ENCODE data around the gene AJM1. TPM values are rescaled to one million over a fixed set of nuclear protein-coding genes. Genes with fewer than 3 reads are reported as not detected.
"Not testable (repeated sequence)": the region's sequence is repeated elsewhere in the genome, so short reads cannot be mapped to it uniquely, and the experiment has no call there.

Gene AJM1
- total RNA-seq (2014; rRNA removed; shearing (Covaris generic)), result 0.35 and 0.77 TPM in 2 replicates

DNA sequence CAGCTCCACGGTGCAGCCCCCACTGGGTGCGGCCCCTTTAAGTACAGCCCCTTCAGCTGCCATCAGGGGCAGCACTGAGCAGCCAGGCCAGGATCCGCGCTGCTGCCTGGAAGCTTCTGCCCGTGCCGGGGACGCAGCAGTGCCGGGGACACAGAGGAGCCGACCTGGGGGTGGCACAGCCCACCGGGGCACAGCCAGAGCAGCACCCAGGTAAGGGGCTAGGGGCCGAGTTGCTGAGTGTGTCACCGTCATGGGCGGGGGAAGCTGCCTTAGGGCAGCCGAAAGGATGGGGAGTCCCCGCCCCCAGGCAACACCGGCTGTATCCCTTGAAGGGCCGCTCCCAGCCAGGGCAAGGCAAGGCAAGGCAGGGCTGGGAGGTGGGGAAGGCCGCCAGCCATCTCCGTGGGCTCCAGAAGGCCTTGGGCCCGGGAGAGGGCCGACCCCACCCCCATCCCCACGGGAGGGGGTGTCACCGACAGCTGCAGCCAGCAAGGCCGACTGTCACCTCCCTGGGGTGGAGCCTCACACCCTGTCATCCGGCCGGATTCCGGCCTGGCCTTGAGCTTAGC is at the start of gene AJM1:
Gene AJM1, plus strand, starts transcription at position 99 of the 569 bp plus-strand sequence. CDS start 1,937 bp downstream, outside the sequence.
- H3K4me1 ChIP-seq, result peaks cover 24% of the 10 kb centered on the region
- not testable (repeated sequence) for H3K36me3 ChIP-seq; H3K27ac ChIP-seq; H3K27me3 ChIP-seq; H3K9me3 ChIP-seq (replicated peaks)
- H3K4me3 ChIP-seq, result peak within 1 kb of the TSS; percentile 54
- DNase-seq, result peak; percentile 85 to 91

DNA sequence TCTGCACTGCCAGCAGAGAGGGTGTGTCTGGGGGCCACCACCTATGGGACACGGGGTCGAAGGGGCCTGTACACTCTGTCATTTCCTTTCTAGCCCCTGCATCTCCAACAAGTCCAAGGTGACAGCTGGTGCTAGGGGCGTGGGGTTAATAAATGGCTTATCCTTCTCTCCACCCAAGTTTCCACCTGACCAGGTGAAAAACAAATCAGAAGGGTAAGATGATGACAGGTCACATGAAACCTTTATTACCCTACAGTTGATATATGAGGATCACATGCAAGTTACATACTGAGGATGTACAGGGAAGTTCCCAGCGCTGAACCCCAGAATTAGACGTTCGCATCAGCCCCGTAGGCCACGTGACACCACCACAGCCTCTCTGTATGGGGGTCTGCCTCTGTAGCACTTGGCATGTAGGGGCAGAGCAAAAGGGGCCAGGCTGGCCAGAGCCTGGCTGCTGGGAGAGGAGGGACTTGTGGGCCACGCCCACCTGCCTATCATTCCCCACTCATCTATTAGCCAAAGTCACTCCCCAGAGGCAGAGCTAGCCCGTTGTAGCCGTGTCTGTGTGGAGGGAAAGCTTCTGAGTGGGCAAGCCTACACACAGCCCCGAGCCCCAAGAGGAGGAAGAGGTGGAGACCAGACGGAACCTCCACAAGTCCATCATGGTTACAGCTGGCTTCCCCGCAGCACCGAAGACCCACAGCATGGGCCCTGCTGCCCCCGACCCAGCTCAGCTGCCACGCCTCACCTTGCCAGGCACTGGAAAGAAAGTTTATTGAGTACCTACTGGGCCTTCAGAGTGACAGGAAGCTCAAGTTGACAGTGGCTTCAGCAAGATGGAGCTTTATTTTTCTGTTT is 49.0 kb upstream of the AJM1 start:
- H3K27me3 ChIP-seq, result no peaks in the 10 kb centered on the region; the same call in 1 of the 2 replicates
- no peaks in the 10 kb centered on the region for H3K9me3 ChIP-seq (replicated peaks)
- peaks cover 39% of the 10 kb centered on the region for H3K4me1 ChIP-seq
- H3K27ac ChIP-seq, result no peak overlapping the region
- DNase-seq, result no peak
- H3K4me3 ChIP-seq, result no peak overlapping the region
- H3K36me3 ChIP-seq, result no peaks in the 10 kb centered on the region

DNA sequence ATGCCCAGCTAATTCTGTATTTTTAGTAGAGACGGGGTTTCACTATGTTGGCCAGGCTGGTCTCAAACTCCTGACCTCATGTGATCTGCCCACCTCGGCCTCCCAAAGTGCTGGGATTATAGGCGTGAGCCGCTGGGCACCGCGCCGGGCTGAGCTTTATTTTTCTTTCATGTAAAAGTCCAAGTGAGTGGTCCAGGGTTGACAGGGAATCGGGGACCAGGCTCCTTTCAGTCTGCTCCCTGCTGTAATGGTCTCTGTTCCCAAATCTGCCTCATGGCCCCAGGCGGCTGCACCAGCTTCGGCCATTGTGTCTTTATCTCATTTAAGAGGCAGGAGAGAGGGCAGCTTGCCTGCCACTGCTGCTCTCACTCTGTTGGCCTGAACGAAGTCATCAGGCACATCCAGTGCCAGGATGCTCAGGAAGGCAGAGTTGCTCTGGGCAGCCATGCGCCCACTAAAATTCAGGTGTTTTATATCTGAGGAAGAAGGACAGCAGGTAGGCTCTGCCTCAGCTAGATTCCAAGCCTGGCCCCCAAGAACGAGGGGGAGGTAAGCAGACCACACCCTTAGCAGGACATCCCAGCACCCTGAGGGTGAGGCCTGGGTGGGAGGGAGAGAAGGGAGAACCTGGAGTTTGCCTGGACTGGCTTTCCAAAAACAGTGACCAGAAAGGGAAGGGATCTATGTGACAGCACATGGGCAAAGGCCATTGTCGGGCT is 47.8 kb upstream of the AJM1 start:
- Histone ChIP-seq H3K27me3 (peaks cover 9% of the 10 kb centered on the region), H3K4me3 (no peak overlapping the region), H3K36me3 (no peaks in the 10 kb centered on the region), H3K4me1 (peaks cover 33% of the 10 kb centered on the region), H3K9me3 (replicated peaks) (no peaks in the 10 kb centered on the region), H3K27ac (no peak overlapping the region)
- DNase-seq, result no peak

DNA sequence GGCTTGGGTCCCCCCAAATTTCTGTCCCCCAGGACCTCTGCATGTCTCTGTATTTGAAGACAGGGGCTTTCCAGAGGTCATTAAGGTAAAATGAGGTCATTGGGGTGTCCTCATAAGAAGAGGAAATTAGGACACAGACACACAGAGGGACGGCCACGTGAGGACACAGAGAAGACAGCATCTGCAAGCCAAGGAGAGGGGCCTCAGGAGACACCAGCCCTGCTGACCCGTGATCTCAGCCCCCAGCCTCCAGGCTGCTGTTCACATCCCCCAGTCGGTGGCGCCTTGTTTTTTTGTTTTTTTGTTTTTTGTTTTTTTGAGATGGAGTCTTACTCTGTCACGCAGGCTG is 47.3 kb upstream of the AJM1 start:
- Histone ChIP-seq H3K4me3 (no peak overlapping the region), H3K4me1 (peaks cover 32% of the 10 kb centered on the region), H3K36me3 (no peaks in the 10 kb centered on the region), H3K9me3 (replicated peaks) (no peaks in the 10 kb centered on the region), H3K27me3 (peaks cover 12% of the 10 kb centered on the region), H3K27ac (no peak overlapping the region)
- DNase-seq, result no peak

- peaks cover 15% of the 10 kb centered on the region for H3K27me3 ChIP-seq
- no peaks in the 10 kb centered on the region for H3K9me3 ChIP-seq (replicated peaks)
These were observed 46.0 kb upstream of the AJM1 start, which contains the start of gene CCDC183 for GRCh38 chr9:136796238-136796774. TSS of gene CCDC183 (plus strand) at chr9:136796338. CDS start at chr9:136796398, 60 bp downstream.

DNA sequence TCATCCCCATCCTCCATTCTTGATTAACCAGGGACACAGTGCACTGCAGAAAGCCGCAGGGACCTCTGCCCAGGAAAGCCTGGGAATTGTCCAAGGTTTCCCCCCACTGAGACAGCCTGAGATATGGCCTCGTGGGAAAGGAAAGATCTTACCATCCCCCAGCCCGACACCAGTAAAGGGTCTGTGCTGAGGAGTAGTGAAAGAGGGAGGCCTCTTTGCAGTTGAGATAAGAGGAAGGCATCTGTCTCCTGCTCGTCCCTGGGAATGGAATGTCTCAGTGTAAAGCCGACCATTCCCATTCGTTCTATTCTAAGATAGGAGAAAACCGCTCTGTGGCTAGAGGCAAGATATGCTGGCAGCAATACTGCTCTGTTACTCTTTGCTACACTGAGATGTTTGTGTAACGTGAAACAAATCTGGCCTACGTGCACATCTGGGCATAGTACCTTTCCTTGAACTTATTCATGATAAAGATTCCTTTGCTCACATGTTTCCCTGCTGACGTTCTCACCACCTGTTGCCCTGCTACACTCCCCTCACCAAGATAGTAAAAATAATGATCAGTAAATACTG is 45.4 kb upstream of the AJM1 start:
- Histone ChIP-seq H3K27me3 (peaks cover 16% of the 10 kb centered on the region), H3K4me1 (peaks cover 34% of the 10 kb centered on the region)
- peak in 1 of 2 experiments; percentile 35 for DNase-seq
- H3K27ac ChIP-seq; H3K4me3 ChIP-seq; H3K36me3 ChIP-seq; H3K9me3 ChIP-seq (replicated peaks): not testable (repeated sequence)

More at GRCh38 chr9:136796238-136796774, 46.0 kb upstream of the AJM1 start, which contains the start of gene CCDC183:
- Histone ChIP-seq H3K4me1 (peaks cover 34% of the 10 kb centered on the region), H3K36me3 (no peaks in the 10 kb centered on the region), H3K4me3 (no peak within 1 kb of the TSS), H3K27ac (no peak within 1 kb of the TSS)
- no peak for DNase-seq

- no peaks in the 10 kb centered on the region for H3K9me3 ChIP-seq (replicated peaks)
- H3K27me3 ChIP-seq, result peaks cover 21% of the 10 kb centered on the region
- no peaks in the 10 kb centered on the region for H3K36me3 ChIP-seq
- H3K27ac ChIP-seq, result no peak overlapping the region
- H3K4me1 ChIP-seq, result peaks cover 34% of the 10 kb centered on the region
- DNase-seq, result no peak
- H3K4me3 ChIP-seq, result no peak overlapping the region
These were observed 43.6 kb upstream of the AJM1 start for GRCh38 chr9:136798708-136799078.

GRCh38 chr9:136799079-136799853 is 43.0 kb upstream of the AJM1 start:
- no peak for DNase-seq

GRCh38 chr9:136799854-136800657 is 42.2 kb upstream of the AJM1 start:
- Histone ChIP-seq H3K4me1 (peaks cover 34% of the 10 kb centered on the region), H3K9me3 (replicated peaks) (no peaks in the 10 kb centered on the region), H3K27ac (no peak overlapping the region), H3K4me3 (peak overlapping the region; percentile 43), H3K36me3 (no peaks in the 10 kb centered on the region), H3K27me3 (peaks cover 21% of the 10 kb centered on the region)
- DNase-seq, result peak; percentile 82 to 88

More at GRCh38 chr9:136799079-136799853, 43.0 kb upstream of the AJM1 start:
- Histone ChIP-seq H3K9me3 (replicated peaks) (no peaks in the 10 kb centered on the region), H3K4me3 (no peak overlapping the region), H3K27me3 (peaks cover 21% of the 10 kb centered on the region), H3K4me1 (peaks cover 34% of the 10 kb centered on the region), H3K27ac (no peak overlapping the region), H3K36me3 (no peaks in the 10 kb centered on the region)

GRCh38 chr9:136802321-136802720 is 40.0 kb upstream of the AJM1 start:
- H3K36me3 ChIP-seq, result no peaks in the 10 kb centered on the region
- H3K4me3 ChIP-seq, result no peak overlapping the region
- H3K4me1 ChIP-seq, result peaks cover 15% of the 10 kb centered on the region
- H3K9me3 ChIP-seq (replicated peaks), result no peaks in the 10 kb centered on the region
- H3K27ac ChIP-seq, result no peak overlapping the region
- peaks cover 21% of the 10 kb centered on the region for H3K27me3 ChIP-seq
- no peak for DNase-seq

- Histone ChIP-seq H3K27me3 (peaks cover 21% of the 10 kb centered on the region), H3K4me1 (peaks cover 10% of the 10 kb centered on the region)
- H3K4me3 ChIP-seq; H3K27ac ChIP-seq; H3K9me3 ChIP-seq (replicated peaks); DNase-seq; H3K36me3 ChIP-seq: not testable (repeated sequence)
These were observed 39.2 kb upstream of the AJM1 start for GRCh38 chr9:136803009-136803550.

DNA sequence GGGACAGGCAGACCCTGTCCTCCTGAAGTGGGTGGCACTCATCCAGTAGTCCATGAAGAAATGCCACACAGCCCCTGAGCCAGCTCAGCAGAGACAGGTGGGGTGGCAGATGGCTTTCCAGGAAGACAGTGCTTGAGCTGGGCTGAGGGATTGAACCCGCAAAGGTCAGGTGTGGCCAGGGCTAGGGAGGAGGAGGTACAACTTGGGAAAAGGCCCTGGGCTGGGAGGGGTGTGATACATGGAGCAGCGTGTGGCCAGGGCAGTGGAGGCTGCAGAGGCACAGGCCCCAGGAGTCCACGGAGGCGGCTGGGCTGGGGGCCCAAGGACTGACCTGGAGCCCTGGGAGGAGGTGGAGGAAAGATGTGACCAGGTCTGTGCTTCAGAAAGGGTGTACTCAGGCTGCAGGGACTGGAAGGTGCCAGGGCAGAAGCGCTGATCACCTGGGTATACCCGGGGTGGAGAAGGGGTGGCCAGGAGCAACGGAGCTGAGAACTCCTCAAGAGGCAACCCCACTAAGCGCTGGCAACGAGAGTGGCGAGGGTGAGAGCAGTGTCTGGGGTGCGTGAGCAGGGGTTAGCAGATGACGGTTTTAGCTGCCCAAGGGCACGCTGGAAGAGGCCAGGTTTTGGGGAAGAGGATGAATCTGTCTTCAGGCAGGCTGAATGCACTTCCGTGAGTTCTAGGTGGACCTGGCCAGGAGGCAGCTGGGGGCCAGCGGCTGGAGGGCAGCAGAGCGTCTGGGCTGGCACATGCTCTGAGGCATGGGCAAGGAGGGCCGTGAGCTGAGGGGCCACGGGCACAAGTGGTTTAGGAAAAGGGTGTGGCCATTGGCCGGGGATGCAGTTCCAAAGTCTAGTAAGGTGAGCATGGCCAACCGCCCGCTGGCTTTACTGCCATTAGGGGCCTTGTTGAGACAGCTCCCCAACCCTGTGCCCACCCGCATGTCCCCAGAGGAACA is 38.4 kb upstream of the AJM1 start:
- Histone ChIP-seq H3K27ac (no peak overlapping the region), H3K9me3 (replicated peaks) (no peaks in the 10 kb centered on the region), H3K4me3 (no peak overlapping the region), H3K27me3 (peaks cover 18% of the 10 kb centered on the region), H3K4me1 (peaks cover 10% of the 10 kb centered on the region), H3K36me3 (no peaks in the 10 kb centered on the region)
- DNase-seq, result no peak

Measured in SJCRH30 (cell line).